KOPT-K1 (cell line): ENCODE data around the gene PCNP.
"Not testable (repeated sequence)": the region's sequence is repeated elsewhere in the genome, so short reads cannot be mapped to it uniquely, and the experiment has no call there.

Experiments used
- H3K27ac ChIP-seq: fragments of 200-600 bp; sonication (generic); 2 replicates; pipeline ENCODE4 v1.5.1; 2016; ENCODE audit warnings: antibody characterized with exemption, mild to moderate bottlenecking, low read depth, low read length; ENCODE audit not compliant: poor library complexity, severe bottlenecking
- H3K36me3 ChIP-seq: fragments of 200-600 bp; sonication (generic); 2 replicates; pipeline ENCODE4 v1.5.1; 2017; ENCODE audit warnings: antibody characterized with exemption, mild to moderate bottlenecking, low read length, moderate library complexity; ENCODE audit not compliant: insufficient read depth
- H3K9me3 ChIP-seq: fragments of 200-600 bp; sonication (generic); 2 replicates; pipeline ENCODE4 v1.5.1; 2017; ENCODE audit warnings: antibody characterized with exemption, low read length, mild to moderate bottlenecking; ENCODE audit not compliant: insufficient read depth, poor library complexity, severe bottlenecking

Gene PCNP

DNA sequence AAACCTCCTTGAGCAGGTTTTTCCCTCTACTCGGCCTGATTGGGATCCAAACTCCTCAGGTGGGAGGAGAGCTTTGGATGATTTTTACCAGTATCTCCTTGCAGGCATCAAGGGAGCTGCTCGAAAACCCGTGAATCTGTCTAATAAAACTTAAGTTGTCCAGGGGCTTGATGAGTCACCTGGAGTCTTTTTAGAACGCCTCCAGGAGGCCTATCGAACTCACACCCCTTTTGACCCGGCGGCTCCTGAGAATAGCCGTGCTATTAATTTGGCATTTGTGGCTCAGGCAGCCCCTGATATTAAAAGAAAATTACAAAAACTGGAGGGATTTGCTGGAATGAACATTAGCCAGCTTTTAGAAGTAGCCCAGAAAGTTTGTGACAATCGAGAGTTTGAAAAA is 61.4 kb downstream of the PCNP start:
- Histone ChIP-seq H3K9me3 (no peaks in the 10 kb centered on the region), H3K27ac (no peak overlapping the region), H3K36me3 (no peaks in the 10 kb centered on the region)

DNA sequence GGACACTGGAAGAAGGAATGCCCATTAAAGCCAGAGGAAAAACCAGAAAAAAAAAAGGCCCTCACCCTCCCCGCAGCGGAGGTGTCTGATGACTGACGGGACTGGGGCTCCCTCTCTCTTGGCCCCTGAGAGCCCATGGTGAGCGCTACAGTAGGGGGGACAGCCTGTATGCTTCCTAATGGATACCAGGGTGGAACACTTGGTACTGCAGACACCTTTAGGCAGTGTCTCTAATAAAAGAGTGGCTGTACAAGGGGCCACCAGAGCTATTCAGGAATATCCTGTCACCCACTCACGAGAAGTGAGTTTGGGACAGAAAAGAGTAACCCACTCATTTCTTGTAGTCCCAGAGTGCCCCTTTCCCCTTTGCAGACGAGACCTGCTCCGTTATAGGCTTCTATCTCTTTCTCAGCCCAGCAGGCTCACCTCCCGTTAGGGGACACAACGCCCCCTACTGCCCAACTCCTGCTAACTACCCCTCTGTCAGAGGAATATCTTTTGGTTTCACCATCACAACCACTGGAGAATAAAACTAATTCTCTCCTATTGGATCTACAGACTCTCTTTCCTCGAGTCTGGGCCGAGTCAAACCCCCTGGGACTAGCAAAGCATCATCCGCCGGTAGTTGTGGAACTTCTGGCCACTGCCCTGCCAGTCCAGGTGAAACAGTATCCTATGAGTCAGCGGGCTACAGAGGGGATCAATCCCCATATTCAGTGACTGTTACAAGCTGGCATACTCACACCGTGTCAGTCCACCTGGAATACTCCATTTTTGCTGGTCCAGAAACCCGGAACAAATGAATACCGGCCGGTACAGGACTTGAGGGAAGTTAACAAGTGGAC is 62.2 kb downstream of the PCNP start:
- Histone ChIP-seq H3K9me3 (no peaks in the 10 kb centered on the region), H3K27ac (no peak overlapping the region), H3K36me3 (no peaks in the 10 kb centered on the region)

DNA sequence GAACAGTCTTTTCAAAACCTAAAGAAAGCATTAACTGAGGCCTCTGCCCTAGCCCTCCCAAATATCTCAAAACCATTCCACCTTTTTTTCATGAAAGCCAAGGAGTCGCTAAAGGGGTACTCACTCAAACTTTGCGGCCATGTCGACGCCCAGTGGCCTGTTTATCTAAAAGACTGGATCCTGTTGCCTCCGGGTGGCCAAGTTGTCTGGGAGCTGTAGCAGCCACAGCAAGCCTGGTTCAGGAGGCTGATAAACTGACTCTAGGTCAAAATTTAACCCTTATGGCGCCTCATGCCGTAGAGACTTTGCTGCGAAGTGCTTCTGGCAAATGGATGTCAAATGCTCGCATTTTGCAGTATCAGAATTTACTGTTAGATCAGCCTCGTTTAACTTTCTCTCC is 63.5 kb downstream of the PCNP start:
- no peaks in the 10 kb centered on the region for H3K36me3 ChIP-seq
- no peaks in the 10 kb centered on the region for H3K9me3 ChIP-seq
- H3K27ac ChIP-seq: no peak overlapping the region

DNA sequence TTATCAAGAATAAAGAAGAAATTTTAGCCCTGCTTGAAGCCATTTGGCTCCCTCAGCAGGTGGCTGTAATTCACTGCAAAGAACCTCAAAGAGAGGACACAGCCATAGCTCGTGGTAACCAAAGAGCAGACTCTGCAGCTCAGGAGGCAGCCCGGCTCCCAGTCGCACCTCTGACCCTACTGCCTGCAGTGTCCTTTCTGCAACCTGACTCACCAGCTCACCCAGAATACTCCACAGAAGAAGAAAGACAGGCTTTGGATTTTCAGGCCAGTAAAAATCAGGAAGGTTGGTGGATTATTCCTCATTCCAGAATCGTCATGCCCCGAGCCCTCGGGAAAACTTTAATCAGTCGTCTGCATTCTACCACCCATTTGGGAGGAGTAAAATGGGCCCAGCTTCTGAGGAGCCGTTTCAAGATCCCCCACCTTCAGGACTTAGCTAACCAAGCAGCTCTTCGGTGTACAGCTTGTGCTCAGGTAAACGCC is 64.3 kb downstream of the PCNP start:
- H3K27ac ChIP-seq: no peak overlapping the region
- no peaks in the 10 kb centered on the region for H3K9me3 ChIP-seq

DNA sequence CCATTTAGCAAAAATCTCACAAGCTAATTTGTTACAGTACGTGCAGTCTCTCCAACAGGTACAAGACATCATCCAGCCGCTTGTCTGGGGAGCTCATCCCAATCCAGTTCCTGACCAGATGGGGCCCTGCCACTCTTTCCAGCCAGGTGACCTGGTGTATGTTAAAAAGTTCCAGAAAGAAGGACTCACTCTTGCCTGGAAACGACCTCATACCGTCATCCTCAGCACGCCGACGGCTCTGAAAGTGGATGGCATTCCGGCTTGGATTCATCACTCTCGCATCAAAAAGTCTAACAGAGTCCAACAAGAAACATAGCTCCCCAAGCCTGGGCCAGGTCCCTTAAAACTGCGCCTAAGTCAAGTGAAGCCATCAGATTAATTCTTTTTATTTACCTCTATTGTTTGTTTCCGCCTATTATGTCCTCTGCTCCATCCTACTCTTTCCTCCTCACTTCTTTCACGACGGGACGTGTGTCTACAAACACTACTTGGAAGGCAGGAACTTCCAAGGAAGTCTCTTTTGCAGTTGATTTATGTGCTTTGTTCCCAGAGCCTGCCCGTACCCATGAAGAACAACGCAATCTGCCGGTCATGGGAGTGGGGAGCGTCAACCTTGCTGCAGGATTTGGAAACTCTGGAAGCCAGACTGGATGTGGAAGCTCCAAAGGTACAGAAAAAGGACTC is 65.4 kb downstream of the PCNP start:
- Histone ChIP-seq H3K9me3 (no peaks in the 10 kb centered on the region), H3K27ac (no peak overlapping the region), H3K36me3 (no peaks in the 10 kb centered on the region)

More for the DNA sequence above, 64.3 kb downstream of the PCNP start:
- no peaks in the 10 kb centered on the region for H3K36me3 ChIP-seq

DNA sequence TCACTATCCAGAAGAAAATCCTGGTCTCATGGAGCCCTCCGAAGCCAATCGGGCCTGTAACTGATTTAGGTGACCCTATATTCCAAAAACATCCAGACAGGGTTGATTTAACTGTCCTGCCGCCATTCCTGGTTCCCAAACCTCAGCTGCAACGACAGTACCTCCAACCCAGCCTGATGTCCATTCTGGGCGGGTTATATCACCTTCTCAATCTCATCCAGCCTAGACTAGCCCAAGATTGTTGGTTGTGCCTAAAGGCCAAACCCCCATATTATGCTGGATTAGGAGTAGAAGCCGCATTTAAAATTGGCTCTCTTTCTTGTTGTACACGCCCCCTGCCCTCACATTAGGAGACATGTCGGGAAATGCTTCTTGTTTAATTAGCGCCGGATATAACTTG is 66.3 kb downstream of the PCNP start:
- Histone ChIP-seq H3K27ac (no peak overlapping the region), H3K36me3 (no peaks in the 10 kb centered on the region), H3K9me3 (no peaks in the 10 kb centered on the region)

DNA sequence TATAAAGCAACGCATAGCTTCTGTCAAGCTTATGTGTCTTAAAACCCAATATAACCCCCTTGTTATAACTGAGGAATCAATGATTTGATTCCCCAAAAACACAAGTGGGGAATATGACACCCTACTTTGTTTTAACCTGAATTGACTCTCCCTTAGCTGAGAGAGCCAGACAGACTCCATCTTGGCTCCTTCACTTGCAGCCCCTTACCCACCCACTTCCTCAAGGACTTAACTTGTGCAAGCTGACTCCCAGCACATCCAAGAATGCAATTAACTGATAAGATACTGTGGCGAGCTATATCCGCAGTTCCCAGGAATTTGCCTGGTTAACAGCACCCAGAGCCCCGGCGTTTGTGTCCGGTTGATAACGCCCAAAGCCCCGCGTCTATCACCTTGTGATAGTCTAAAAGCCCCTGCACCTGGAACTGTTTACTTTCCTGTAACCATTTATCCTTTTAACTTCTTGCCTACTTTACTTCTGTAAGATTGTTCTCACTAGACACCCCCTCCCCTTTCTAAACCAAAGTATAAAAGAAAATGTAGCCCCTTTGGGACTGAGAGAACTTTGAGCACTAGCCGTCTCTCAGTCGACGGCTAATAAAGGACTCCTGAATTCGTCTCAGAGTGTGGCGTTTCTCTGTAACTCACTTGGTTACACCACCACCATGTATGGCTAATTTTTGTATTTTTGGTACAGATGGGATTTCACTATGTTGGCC is 67.6 kb downstream of the PCNP start:
- not testable (repeated sequence) for H3K27ac ChIP-seq, H3K9me3 ChIP-seq
- H3K36me3 ChIP-seq: 0 out of 2 replicates have a peak, but pooled peaks cover 11% of the 10 kb centered on the region

DNA sequence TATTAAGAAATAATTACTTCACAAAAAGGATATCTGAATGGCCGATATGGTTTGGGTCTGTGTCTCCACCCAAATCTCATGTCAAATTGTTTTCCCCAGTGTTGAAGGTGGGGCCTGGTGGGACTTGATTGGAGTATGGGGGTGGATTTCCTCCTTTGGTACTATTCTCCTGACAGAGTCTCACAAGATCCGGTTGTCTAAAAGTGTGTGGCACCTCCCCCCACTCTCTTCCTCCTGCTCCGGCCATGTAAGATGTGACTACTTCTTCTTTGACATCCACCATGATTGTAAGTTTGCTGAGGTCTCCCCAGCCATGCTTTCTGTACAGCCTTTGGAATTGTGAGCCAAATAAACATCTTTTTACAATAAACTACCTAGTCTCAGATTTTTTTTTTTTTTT is 68.5 kb downstream of the PCNP start:
- Histone ChIP-seq H3K27ac (no peak overlapping the region), H3K36me3 (peaks cover 18% of the 10 kb centered on the region), H3K9me3 (no peaks in the 10 kb centered on the region)

DNA sequence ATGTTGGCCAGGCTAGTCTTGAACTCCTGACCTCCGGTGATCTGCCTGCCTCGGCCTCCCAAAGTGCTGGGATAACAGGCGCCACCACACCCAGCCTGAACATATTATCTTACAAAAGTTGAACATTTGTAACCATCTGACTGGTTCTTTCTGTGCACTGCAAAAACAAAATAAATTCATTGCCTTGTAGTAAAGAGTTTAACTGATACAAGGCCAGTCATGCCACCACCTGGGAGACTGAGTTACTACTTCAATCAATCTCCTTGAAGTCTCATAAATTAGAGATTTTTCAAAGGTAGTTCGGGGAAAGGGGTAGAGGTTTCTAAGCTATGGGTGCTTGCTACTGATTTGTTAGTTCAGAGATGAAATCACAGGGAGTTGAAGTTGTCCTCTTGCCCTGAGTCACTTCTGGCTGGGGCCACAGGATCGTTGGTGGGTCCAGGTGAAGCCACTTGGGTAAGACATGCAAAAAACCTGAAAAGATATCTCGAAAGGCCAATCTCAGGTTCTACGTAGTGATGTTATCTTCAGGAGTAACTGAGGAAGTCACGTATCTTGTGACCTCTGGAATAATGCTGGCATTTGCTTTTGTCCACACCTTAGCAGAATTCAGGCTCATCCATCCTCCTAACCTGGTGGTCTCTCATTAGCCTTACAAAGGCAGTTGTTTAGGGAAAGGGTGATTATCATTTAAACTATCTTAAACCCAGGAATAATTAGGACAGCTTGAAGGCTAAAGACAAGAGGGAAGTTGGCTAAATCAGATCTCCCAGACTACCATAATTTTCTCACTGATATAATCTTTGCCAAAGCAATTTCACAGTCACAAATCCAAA is 69.2 kb downstream of the PCNP start:
- Histone ChIP-seq H3K27ac (no peak overlapping the region), H3K9me3 (no peaks in the 10 kb centered on the region), H3K36me3 (peaks cover 26% of the 10 kb centered on the region)
